ENCODE results near the gene WFDC11. TPM values are rescaled to one million over a fixed set of nuclear protein-coding genes. Genes with fewer than 3 reads are reported as not detected.

Gene WFDC11
- total and polyA plus RNA-seq, 2 of the 4 experiments (the other 2 are of a cell fraction) = not detected

GRCh38 chr20:45611054-45611453 lies 59.0 kb downstream of the WFDC11 start:
- no peak overlapping the region for H2AFZ ChIP-seq (replicated peaks; ENCODE audit: low read length, poor library complexity)
- no peaks in the 10 kb centered on the region for H4K20me1 ChIP-seq (ENCODE audit: insufficient read depth, low read length)
- DNase-seq (peak; percentile 75), ATAC-seq (ENCODE audit: low read depth) (peak; percentile 21; the same call in 1 of the 2 replicates)
- no peak overlapping the region for H4K5ac ChIP-seq (ENCODE audit: low read depth, low read length)
- in situ Hi-C loops (cut with MboI; ENCODE audit: low sequenced_read_pairs) (no loop called here), dilution Hi-C loops (cut with HindIII; ENCODE audit: low sequenced_read_pairs, unreplicated experiment) (no loop called here), intact Hi-C loops (cut with micrococcal nuclease) (no loop called here)
- H4K91ac ChIP-seq (ENCODE audit: insufficient read depth, low read depth, low read length) = no peak overlapping the region
- H3K4me3 ChIP-seq (ENCODE audit: insufficient read depth, low read depth, low read length) = no peak overlapping the region
- no TSS peak for BruUV-seq (replicated peaks)
- no peak overlapping the region for H3K18ac ChIP-seq (ENCODE audit: low read depth, low read length)
- no peaks in the 10 kb centered on the region for H3K36me3 ChIP-seq (ENCODE audit: control insufficient read depth, insufficient read depth, low read length)
- CTCF ChIA-PET = no interaction called here
- no peak overlapping the region for H3K9ac ChIP-seq (ENCODE audit: low read depth, low read length)
- H2BK15ac ChIP-seq (ENCODE audit: low read depth, low read length) = no peak overlapping the region
- H3K4me2 ChIP-seq (ENCODE audit: low read depth, low read length) = no peak overlapping the region
- no peaks in the 10 kb centered on the region for H3K79me1 ChIP-seq (ENCODE audit: low read depth in 1 of 2, low read length in 2 of 2)
- H3K4ac ChIP-seq (ENCODE audit: low read depth, low read length) = no peak overlapping the region
- H3K56ac ChIP-seq (ENCODE audit: extremely low read depth, insufficient read depth, low read length) = no peak overlapping the region
- H2AK9ac ChIP-seq (replicated peaks; ENCODE audit: low read depth, low read length, poor library complexity) = no peak overlapping the region
- no peaks in the 10 kb centered on the region for H3K4me1 ChIP-seq (ENCODE audit: control insufficient read depth, insufficient read depth, low read length)
- TF ChIP-seq SMC3 (IDR thresholded peaks at IDR 0.05; ENCODE audit: low read depth, low read length) = no peak
- H3K9me1 ChIP-seq (ENCODE audit: insufficient read depth, low read length) = no peaks in the 10 kb centered on the region
- no peaks in the 10 kb centered on the region for H3K9me3 ChIP-seq (ENCODE audit: control insufficient read depth, insufficient read depth, low read length)
- no peak overlapping the region for H2BK5ac ChIP-seq (ENCODE audit: low read depth, low read length, poor library complexity, severe bottlenecking)
- no peak overlapping the region for H3K27ac ChIP-seq (ENCODE audit: insufficient read depth, low read length)
- H2BK20ac ChIP-seq (ENCODE audit: low read depth, low read length) = no peak overlapping the region
- no peak overlapping the region for H4K8ac ChIP-seq (ENCODE audit: low read depth in 2 of 2, low read length in 2 of 2)
- H2BK120ac ChIP-seq (ENCODE audit: low read depth, low read length) = no peak overlapping the region
- no peak overlapping the region for H2AK5ac ChIP-seq (ENCODE audit: low read depth, low read length)
- no peak overlapping the region for H3K14ac ChIP-seq (replicated peaks; ENCODE audit: low read depth, low read length)
- H3K23ac ChIP-seq (ENCODE audit: low read depth, low read length) = no peak overlapping the region
- POLR2A ChIA-PET (ENCODE audit: unreplicated experiment) = no interaction called here
- no peaks in the 10 kb centered on the region for H3K27me3 ChIP-seq (ENCODE audit: control insufficient read depth, insufficient read depth, low read length)
- no CpG with 5 or more reads among the region's 4 CpGs for WGBS, 2 experiments (ENCODE audit: extremely low coverage in 2 of 2, insufficient read length in 1 of 2)
